ENCODE results near the gene STAT5B. TPM values are rescaled to one million over a fixed set of nuclear protein-coding genes. Genes with fewer than 3 reads are reported as not detected.

The STAT5B gene
- total RNA-seq, 1 experiment from 2014 or later, result 42.9 TPM

DNA sequence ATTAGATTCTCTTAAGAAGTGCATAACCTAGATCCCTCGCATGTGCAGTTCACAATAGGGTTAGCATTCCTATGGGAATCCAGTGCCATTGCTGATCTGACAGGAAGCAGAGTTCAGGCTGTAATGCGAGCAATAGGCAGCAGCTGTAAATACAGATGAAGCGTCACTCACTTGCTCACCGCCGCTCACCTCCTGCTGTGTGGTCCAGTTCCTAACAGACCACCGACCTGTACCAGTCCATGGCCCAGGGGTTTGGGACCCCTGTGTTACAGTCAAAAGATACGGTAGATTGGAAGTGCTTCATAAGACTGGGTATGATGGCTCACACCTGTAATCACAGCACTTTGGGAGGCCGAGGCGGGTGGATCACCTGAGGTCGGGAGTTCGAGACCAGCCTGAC is 14.9 kb upstream of the STAT5B start:
- Histone ChIP-seq H3K4me1 (ENCODE audit: insufficient read depth, low read length) (peaks cover 5% of the 10 kb centered on the region; the same call in 1 of the 2 replicates), H2AK5ac (ENCODE audit: insufficient read length, low read length) (no peak overlapping the region), H3K27ac (ENCODE audit: insufficient read length, low read depth, low read length) (no peak overlapping the region), H4K8ac (replicated peaks; ENCODE audit: insufficient read length, low read depth, low read length) (no peak overlapping the region), H3K4ac (ENCODE audit: low read depth, low read length) (no peak overlapping the region), H2BK15ac (ENCODE audit: low read depth, low read length) (no peak overlapping the region), H3K9me3 (ENCODE audit: control insufficient read depth, low read depth, low read length) (no peaks in the 10 kb centered on the region), H3K79me1 (ENCODE audit: insufficient read depth, low read depth, low read length, poor library complexity, severe bottlenecking) (no peaks in the 10 kb centered on the region), H3T11ph (ENCODE audit: low read length) (no peak overlapping the region), H2BK120ac (ENCODE audit: low read depth, low read length, poor library complexity, severe bottlenecking) (no peak overlapping the region), H4K20me1 (ENCODE audit: control insufficient read depth, insufficient read depth, insufficient read length) (no peaks in the 10 kb centered on the region), H2BK20ac (ENCODE audit: low read depth, low read length, poor library complexity, severe bottlenecking) (no peak overlapping the region), H3K4me2 (ENCODE audit: insufficient read depth, insufficient read length, low read length) (no peak overlapping the region), H3K14ac (ENCODE audit: insufficient read depth, low read length) (no peak overlapping the region), H2AFZ (ENCODE audit: low read length) (no peak overlapping the region), H3K9ac (ENCODE audit: extremely low read depth, insufficient read length, low read length) (no peak overlapping the region), H3K56ac (ENCODE audit: insufficient read length, low read depth, low read length) (no peak overlapping the region), H2BK5ac (ENCODE audit: insufficient read length, low read length) (no peak overlapping the region), H3K23me2 (ENCODE audit: insufficient read length, low read depth, low read length, poor library complexity, severe bottlenecking) (peaks cover 4% of the 10 kb centered on the region), H3K18ac (ENCODE audit: insufficient read length, low read depth, low read length) (no peak overlapping the region), H3K23ac (ENCODE audit: insufficient read length, low read depth, low read length) (no peak overlapping the region), H3K27me3 (ENCODE audit: insufficient read depth, low read length) (no peaks in the 10 kb centered on the region; the same call in 1 of the 2 replicates), H2BK12ac (ENCODE audit: insufficient read length, low read depth, low read length) (no peak overlapping the region), H4K5ac (ENCODE audit: insufficient read length, low read depth, low read length) (no peak overlapping the region), H4K91ac (ENCODE audit: insufficient read length, low read depth, low read length) (no peak overlapping the region), H3K79me2 (ENCODE audit: insufficient read depth, low read length) (no peaks in the 10 kb centered on the region)
- peak; percentile 14 for DNase-seq
- no CpG with 5 or more reads among the region's 11 CpGs for WGBS (ENCODE audit: extremely low coverage, insufficient read length, low lambda C conversion rate)
- H3K36me3 Mint-ChIP-seq (ENCODE audit: insufficient read depth in 1 of 3, low read depth in 3 of 3), result peaks cover 0 to 2% (median 0%) of the 10 kb centered on the region in 3 experiments; a peak in 2 of 7 replicates
- H3K4me3 Mint-ChIP-seq, result no peak overlapping the region
- TF ChIP-seq, protein P1, sequence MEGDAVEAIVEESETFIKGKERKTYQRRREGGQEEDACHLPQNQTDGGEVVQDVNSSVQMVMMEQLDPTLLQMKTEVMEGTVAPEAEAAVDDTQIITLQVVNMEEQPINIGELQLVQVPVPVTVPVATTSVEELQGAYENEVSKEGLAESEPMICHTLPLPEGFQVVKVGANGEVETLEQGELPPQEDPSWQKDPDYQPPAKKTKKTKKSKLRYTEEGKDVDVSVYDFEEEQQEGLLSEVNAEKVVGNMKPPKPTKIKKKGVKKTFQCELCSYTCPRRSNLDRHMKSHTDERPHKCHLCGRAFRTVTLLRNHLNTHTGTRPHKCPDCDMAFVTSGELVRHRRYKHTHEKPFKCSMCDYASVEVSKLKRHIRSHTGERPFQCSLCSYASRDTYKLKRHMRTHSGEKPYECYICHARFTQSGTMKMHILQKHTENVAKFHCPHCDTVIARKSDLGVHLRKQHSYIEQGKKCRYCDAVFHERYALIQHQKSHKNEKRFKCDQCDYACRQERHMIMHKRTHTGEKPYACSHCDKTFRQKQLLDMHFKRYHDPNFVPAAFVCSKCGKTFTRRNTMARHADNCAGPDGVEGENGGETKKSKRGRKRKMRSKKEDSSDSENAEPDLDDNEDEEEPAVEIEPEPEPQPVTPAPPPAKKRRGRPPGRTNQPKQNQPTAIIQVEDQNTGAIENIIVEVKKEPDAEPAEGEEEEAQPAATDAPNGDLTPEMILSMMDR (conservative IDR thresholded peaks at IDR 0.05), result no peak
- H3K27ac Mint-ChIP-seq, result no peak overlapping the region
- H3K4me1 Mint-ChIP-seq, result peaks cover 4 to 18% of the 10 kb centered on the region in 2 experiments
- peaks cover 38% of the 10 kb centered on the region for H3K27me3 Mint-ChIP-seq (ENCODE audit: low read depth)
- no peaks in the 10 kb centered on the region for H3K9me3 Mint-ChIP-seq

Data from H9 (cell line).